NT2/D1 (cell line): ENCODE results near the gene CHMP4A.
A peak's percentile ranks its signal among the peaks of the same experiment; 100 is the strongest.

Experiments
- DNase-seq: peaks from one replicate; pipeline ENCODE4 v3.0.0-alpha.2; 2011; ENCODE audit warnings: low read depth, low spot score
- H3K27me3 ChIP-seq: 2 replicates; pipeline ENCODE4 v1.6.0; 2011; ENCODE audit warnings: mild to moderate bottlenecking; ENCODE audit not compliant: insufficient read length, insufficient read depth
- H3K36me3 ChIP-seq: 2 replicates; pipeline ENCODE4 v1.6.1; 2011; ENCODE audit warnings: mild to moderate bottlenecking, low read length, mixed read lengths; ENCODE audit not compliant: insufficient read depth, insufficient read length
- H3K4me1 ChIP-seq: 2 replicates; pipeline ENCODE4 v1.5.1; 2011; ENCODE audit not compliant: insufficient read depth, insufficient read length
- H3K4me3 ChIP-seq: 2 replicates; pipeline ENCODE4 v1.5.1; 2011; ENCODE audit warnings: low read depth; ENCODE audit not compliant: insufficient read length
- H3K9ac ChIP-seq: 2 replicates; pipeline ENCODE4 v1.6.0; 2011; ENCODE audit warnings: low read depth; ENCODE audit not compliant: insufficient read length
- H3K9me3 ChIP-seq: 2 replicates; pipeline ENCODE4 v1.5.1; 2011; ENCODE audit warnings: mild to moderate bottlenecking, low read length; ENCODE audit not compliant: insufficient read depth
- SUZ12 ChIP-seq: IDR thresholded peaks from 2 replicates; pipeline ENCODE4 v1.6.1; 2011; ENCODE audit not compliant: insufficient read length, insufficient read depth; ENCODE audit errors: extremely low read depth
- YY1 ChIP-seq: IDR thresholded peaks from 2 replicates; pipeline ENCODE4 v1.6.1; 2011; ENCODE audit not compliant: insufficient read length, insufficient read depth
- ZNF274 ChIP-seq: IDR thresholded peaks from 2 replicates; pipeline ENCODE4 v1.6.1; 2011; ENCODE audit warnings: mild to moderate bottlenecking, low read depth, low read length

Gene CHMP4A

GRCh38 chr14:24212924-24213865 is at the start of gene CHMP4A:
Gene CHMP4A, minus strand, starts transcription at chr14:24213488. Its CDS starts 49 bp downstream, at chr14:24213439.
- TF ChIP-seq SUZ12 (no peak), YY1 (no peak), ZNF274 (no peak)
- Histone ChIP-seq H3K4me1 (no peaks in the 10 kb centered on the region), H3K27me3 (no peaks in the 10 kb centered on the region), H3K36me3 (peaks cover 55% of the 10 kb centered on the region), H3K4me3 (peak within 1 kb of the TSS; percentile 88), H3K9ac (peak within 1 kb of the TSS; percentile 93), H3K9me3 (no peaks in the 10 kb centered on the region)
- peak; percentile 90 for DNase-seq

- no peak for DNase-seq
- H3K27me3 ChIP-seq = no peaks in the 10 kb centered on the region
- no peak overlapping the region for H3K4me3 ChIP-seq
- TF ChIP-seq ZNF274 = no peak
- TF ChIP-seq SUZ12 = no peak
- no peak for TF ChIP-seq YY1
- H3K9ac ChIP-seq = no peak overlapping the region
- no peaks in the 10 kb centered on the region for H3K9me3 ChIP-seq
- H3K4me1 ChIP-seq = peaks cover 11% of the 10 kb centered on the region
- H3K36me3 ChIP-seq = peaks cover 28% of the 10 kb centered on the region
These were observed 48.7 kb upstream of the CHMP4A start for GRCh38 chr14:24261969-24262327.

GRCh38 chr14:24261256-24261968 is 48.1 kb upstream of the CHMP4A start:
- Histone ChIP-seq H3K4me1 (peaks cover 11% of the 10 kb centered on the region), H3K27me3 (no peaks in the 10 kb centered on the region), H3K9ac (no peak overlapping the region), H3K9me3 (no peaks in the 10 kb centered on the region), H3K4me3 (no peak overlapping the region), H3K36me3 (peaks cover 23% of the 10 kb centered on the region)
- TF ChIP-seq YY1 (no peak), ZNF274 (no peak), SUZ12 (no peak)
- no peak for DNase-seq

- TF ChIP-seq SUZ12 (no peak), YY1 (no peak)
- Histone ChIP-seq H3K36me3 (peaks cover 20% of the 10 kb centered on the region), H3K27me3 (no peaks in the 10 kb centered on the region), H3K9me3 (no peaks in the 10 kb centered on the region), H3K9ac (no peak overlapping the region), H3K4me1 (peaks cover 11% of the 10 kb centered on the region), H3K4me3 (no peak overlapping the region)
- no peak for DNase-seq
These were observed 47.5 kb upstream of the CHMP4A start for GRCh38 chr14:24260780-24261157.

GRCh38 chr14:24260026-24260779 is 46.9 kb upstream of the CHMP4A start:
- H3K36me3 ChIP-seq = peaks cover 22% of the 10 kb centered on the region
- no peaks in the 10 kb centered on the region for H3K9me3 ChIP-seq
- H3K27me3 ChIP-seq = no peaks in the 10 kb centered on the region
- H3K4me1 ChIP-seq = peaks cover 11% of the 10 kb centered on the region
- no peak overlapping the region for H3K4me3 ChIP-seq
- no peak for DNase-seq
- H3K9ac ChIP-seq = no peak overlapping the region
- TF ChIP-seq SUZ12 = no peak
- no peak for TF ChIP-seq YY1
- TF ChIP-seq ZNF274 = no peak

- TF ChIP-seq YY1 (no peak), ZNF274 (no peak), SUZ12 (no peak)
- no peaks in the 10 kb centered on the region for H3K27me3 ChIP-seq
- H3K9me3 ChIP-seq = no peaks in the 10 kb centered on the region
- peaks cover 28% of the 10 kb centered on the region for H3K36me3 ChIP-seq
- peaks cover 11% of the 10 kb centered on the region for H3K4me1 ChIP-seq
- H3K4me3 ChIP-seq = no peak overlapping the region
- DNase-seq = no peak
- no peak overlapping the region for H3K9ac ChIP-seq
These were observed 46.2 kb upstream of the CHMP4A start for GRCh38 chr14:24259282-24260025.
